Stimulated activated CD8-positive, alpha-beta memory T cell treated with anti-CD3 and anti-CD28 coated beads, Interleukin-15, amount 100 ng/mL, for 24 hours (primary cell): ENCODE results near the gene TMEM38B.
"Not testable (repeated sequence)": the region's sequence is repeated elsewhere in the genome, so short reads cannot be mapped to it uniquely, and the experiment has no call there.

Source experiments
- DNase-seq: peaks from one replicate; pipeline ENCODE4 v3.0.0-alpha.2; 2020; ENCODE audit warnings: low read depth

TMEM38B gene

GRCh38 chr9:105681724-105682123, 12.6 kb upstream of the TMEM38B start:
- no peak for DNase-seq

- DNase-seq = no peak
These were observed 10.6 kb upstream of the TMEM38B start for GRCh38 chr9:105683688-105684275.

GRCh38 chr9:105686936-105687335, 7.4 kb upstream of the TMEM38B start:
- DNase-seq = no peak

GRCh38 chr9:105690742-105691141, 3.6 kb upstream of the TMEM38B start:
- no peak for DNase-seq

- DNase-seq = no peak
These were observed 729 bp upstream of the TMEM38B start for GRCh38 chr9:105693435-105694189.

GRCh38 chr9:105694848-105695581, 674 bp downstream of the TMEM38B start:
- peak; percentile 26 for DNase-seq

GRCh38 chr9:105696219-105696793, 2.0 kb downstream of the TMEM38B start:
- no peak for DNase-seq

GRCh38 chr9:105697871-105698270, 3.5 kb downstream of the TMEM38B start:
- no peak for DNase-seq

GRCh38 chr9:105698348-105698870, 4.1 kb downstream of the TMEM38B start:
- DNase-seq = no peak

GRCh38 chr9:105700668-105701067, 6.3 kb downstream of the TMEM38B start:
- no peak for DNase-seq

- DNase-seq = no peak
These were observed 6.8 kb downstream of the TMEM38B start for GRCh38 chr9:105701145-105701544.

GRCh38 chr9:105702207-105702606, 7.9 kb downstream of the TMEM38B start:
- DNase-seq = no peak

- not testable (repeated sequence) for DNase-seq
These were observed 9.3 kb downstream of the TMEM38B start for GRCh38 chr9:105703638-105704037.

GRCh38 chr9:105706156-105706555, 11.8 kb downstream of the TMEM38B start:
- no peak for DNase-seq

- DNase-seq = no peak
These were observed 14.1 kb downstream of the TMEM38B start for GRCh38 chr9:105708405-105708804.

GRCh38 chr9:105710638-105711037, 16.3 kb downstream of the TMEM38B start:
- DNase-seq = no peak

GRCh38 chr9:105711867-105712266, 17.5 kb downstream of the TMEM38B start:
- DNase-seq = no peak

- no peak for DNase-seq
These were observed 18.0 kb downstream of the TMEM38B start for GRCh38 chr9:105712297-105712696.

GRCh38 chr9:105712773-105713172, 18.4 kb downstream of the TMEM38B start:
- DNase-seq = no peak

GRCh38 chr9:105713260-105714019, 19.1 kb downstream of the TMEM38B start:
- DNase-seq = no peak

- no peak for DNase-seq
These were observed 19.6 kb downstream of the TMEM38B start for GRCh38 chr9:105714020-105714331.

GRCh38 chr9:105716146-105716545, 21.8 kb downstream of the TMEM38B start:
- DNase-seq = no peak
